Measurements from ENCODE around the gene MND1.
"Not testable (repeated sequence)": the region's sequence is repeated elsewhere in the genome, so short reads cannot be mapped to it uniquely, and the experiment has no call there.

MND1 gene

GRCh38 chr4:153440475-153440874 is 96.0 kb downstream of the MND1 start:
- DNase-seq (ENCODE audit: low read depth) = no peak

DNA sequence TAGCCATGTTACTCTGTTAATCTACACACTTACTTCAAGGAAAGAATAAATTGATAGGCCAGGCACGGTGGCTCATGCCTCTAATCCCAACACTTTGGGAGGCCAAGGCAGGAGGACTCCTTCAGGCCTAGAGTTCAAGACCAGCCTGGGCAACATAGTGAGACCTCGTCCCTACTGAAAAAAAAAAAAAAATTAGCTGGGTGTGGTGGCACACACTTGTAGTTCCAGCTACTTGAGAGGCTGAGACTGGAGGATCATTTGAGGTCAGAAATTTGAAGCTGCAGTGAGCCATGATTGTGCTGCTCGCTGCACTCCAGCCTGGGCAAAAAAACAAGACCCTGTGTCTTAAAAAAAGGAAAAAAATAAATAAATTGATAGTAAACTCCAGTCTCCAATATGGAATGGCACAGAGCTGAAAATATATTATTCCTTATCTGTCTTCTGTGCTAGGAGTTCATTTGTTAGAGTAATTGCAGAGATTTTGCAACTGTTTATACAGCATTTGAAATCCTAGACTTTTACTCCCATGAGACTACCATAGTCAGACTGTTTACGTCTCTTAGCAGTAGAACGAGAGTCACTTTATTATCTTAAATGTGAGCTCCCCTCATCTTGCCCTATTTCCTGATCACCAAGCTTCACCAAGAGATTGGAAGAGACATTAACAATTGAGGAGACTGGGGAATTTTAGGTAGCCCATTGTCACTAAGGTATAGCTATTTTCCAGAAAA is 102.9 kb downstream of the MND1 start:
- DNase-seq (ENCODE audit: low read depth) = no peak

DNA sequence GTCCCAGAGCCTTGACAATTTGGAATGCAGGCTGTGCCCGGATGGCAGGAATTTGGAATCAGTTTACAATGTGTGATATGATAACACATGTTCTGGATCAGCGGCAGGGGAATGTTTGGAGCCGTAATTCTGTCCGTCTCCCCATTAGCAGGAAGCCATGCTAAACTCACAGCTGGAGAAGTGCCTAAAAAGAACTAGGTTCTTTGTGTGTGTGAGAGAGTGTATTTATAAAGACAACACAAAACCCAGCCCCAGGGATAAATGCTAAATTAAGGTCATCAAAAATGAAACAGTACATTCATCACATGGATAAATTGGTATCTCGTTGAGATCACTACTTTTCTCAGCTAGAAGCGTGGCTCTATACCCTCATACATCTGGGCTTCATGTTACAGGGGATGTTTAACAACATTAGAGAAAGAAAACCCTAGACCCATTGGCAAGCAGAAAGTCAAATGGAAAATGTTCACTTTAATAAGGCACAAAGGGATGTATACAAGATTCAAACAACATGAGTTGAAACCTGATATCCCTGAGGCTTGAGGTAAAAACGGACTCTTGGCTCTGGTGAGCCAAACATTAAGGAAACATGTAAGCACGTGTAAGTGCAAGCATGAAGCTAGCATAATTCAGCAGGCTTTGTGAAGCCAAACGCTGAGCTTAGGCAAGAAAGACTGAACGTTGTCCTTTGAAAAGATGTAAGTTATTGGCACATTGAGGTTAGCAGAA is 103.7 kb downstream of the MND1 start:
- DNase-seq (ENCODE audit: low read depth) = no peak

DNA sequence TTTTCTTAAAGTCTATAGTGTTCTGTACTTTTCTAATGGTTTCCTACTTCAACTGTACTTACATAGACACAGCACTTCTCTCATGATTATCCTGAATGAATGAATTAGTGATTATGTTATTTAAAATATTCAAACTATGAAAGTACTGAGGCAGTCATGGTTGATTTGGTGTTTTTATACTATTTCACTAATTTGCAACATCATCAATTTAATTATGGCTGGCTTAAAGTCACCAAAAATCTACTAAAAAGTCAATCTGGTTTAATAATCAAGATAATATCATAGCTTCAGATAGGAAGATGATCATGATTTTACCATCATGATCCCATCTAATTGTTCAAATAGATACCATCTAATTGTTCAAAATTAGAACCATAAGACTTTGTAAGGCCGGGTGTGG is 104.8 kb downstream of the MND1 start:
- no peak for DNase-seq (ENCODE audit: low read depth)

DNA sequence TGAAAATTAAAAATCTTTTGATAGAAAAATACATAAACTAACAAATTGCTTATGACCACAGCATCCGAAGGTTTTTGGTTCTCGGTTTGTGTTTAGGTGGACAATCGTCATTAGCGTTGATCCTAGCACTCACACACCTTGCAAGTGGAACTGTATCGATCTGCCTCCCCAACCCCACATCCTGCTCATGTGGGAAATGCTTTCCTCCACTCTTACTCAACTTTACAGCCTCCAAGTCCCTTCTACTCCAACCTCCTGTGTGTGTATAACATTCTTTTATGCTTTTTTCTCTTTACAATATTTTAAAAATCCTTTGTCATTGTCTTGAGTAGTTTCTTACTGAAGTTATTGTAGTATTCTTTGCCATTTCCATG is 106.0 kb downstream of the MND1 start:
- no peak for DNase-seq (ENCODE audit: low read depth)

DNA sequence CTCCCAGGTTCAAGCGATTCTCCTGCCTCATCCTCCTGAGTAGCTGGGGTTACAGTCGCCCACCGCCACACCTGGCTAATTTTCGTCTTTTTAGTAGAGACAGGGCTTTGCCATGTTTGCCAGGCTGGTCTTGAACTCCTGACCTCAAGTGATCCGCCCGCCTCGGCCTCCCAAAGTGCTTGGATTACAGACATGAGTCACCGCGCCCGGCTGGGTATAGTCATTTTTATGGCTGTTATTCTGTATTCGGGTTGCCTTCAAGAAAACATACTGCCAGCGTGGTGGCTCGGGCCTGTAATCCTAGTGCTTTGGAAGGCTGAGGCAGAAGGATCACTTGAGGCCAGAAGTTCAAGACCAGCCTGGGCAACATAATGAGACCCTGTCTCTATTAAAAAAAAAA is 106.7 kb downstream of the MND1 start:
- not testable (repeated sequence) for DNase-seq (ENCODE audit: low read depth)

DNA sequence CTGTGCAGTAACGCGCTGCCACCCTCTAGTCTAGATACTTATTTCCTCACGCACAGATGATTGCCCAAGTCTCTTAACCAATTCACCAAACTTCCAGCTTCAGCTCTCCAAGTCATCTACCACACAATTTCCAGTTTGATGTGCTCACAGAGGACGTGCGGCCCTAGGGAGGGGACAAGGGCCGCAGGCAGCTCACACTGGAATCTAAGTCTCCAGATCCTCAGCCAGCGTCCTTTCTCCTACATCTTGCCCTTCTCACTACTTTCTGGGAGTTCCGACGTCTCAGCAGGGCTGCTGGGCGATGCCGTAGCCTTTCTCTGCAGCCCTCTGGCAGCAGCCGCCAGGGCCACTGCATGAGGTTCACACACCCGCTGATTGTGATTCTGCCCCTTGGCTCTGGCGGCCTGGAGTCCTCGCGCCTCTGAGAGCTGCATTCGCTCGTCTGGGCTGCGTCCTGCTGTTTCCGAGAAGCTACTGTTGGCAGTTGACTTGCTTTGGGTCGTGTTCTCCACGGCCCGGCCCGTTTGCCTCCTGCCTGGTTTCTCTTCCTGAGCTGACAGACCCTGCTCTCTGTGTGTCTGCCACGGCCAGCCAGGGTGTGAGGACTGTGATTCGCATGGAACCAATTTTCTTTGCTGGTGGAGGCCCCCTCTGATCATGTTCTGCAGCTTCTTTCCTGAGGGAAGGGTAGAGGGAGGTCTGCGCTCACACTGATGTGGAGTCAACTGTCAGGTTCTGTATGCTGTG is 107.6 kb downstream of the MND1 start:
- DNase-seq (ENCODE audit: low read depth) = no peak

GRCh38 chr4:153452658-153453378 is 108.3 kb downstream of the MND1 start:
- no peak for DNase-seq (ENCODE audit: low read depth)

GRCh38 chr4:153453402-153453801 is 108.9 kb downstream of the MND1 start:
- DNase-seq (ENCODE audit: low read depth) = no peak

- DNase-seq (ENCODE audit: low read depth) = no peak
Measured at GRCh38 chr4:153458969-153459368, 114.5 kb downstream of the MND1 start.

GRCh38 chr4:153461549-153461948 is 117.1 kb downstream of the MND1 start:
- DNase-seq (ENCODE audit: low read depth) = not testable (repeated sequence)

DNA sequence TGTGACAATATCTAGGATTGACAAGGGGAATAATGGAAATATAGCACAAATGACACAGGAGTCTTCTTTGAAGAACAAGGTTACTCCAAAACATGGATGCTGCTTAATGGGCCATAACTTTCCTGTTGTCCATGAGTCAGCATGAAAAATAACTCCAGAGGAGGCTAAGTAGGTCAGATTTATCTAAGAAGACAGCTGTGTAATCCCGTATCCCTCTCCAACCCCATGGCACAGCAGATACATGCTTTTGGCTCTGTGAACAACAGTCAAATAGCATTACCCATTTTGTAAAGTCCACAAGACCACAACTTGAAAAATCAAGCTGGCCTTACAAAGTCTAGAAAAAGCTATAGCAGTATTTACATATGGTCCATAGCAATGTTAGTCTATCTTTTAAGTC is 119.6 kb downstream of the MND1 start:
- DNase-seq (ENCODE audit: low read depth) = no peak
